ENCODE results near the gene TCF25.
"Not testable (repeated sequence)": the region's sequence is repeated elsewhere in the genome, so short reads cannot be mapped to it uniquely, and the experiment has no call there.

TCF25 gene

DNA sequence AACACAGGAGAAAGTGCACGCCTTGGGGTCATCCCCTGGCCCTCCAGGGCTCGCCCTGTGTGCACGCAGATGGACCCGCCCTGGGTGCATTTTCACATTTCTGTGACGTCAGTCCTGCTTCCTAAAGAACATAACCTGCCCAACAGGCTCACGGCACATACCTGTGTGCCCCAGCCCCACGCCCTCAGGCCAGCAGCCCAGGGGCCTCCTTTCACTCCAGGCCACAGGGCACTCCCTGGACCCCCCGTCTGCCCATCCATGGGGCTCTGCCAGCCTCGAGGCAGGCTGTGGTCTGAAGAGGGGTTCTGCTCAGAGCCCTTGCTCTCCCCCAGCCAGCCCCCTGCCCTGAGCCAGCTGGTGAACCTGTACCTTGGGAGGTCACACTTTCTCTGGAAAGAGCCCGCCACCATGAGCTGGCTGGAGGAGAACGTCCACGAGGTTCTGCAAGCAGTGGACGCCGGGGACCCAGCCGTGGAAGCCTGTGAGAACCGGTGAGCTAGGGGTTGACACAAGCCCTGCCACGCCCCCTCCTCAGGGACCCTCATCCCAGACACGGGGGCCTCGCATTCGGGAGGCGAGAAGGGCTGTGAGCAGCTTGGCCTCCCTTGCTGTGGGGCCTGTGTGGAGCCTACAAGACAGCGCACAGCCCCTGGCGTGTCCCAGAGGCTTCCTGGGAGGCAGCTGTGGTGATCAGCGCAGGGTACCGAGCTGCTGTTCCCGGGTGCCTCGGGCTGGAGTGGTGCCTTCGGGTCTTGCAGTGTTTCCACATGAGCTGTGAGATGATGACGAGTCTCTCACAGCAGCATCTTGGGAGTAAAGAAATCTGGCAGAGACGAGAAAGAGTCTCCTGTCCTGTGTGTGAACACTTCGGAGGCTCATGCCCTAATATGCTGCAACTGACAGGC, 31.5 kb downstream of the TCF25 start:
- H3K27ac Mint-ChIP-seq, result no peak overlapping the region
- no peaks in the 10 kb centered on the region for H3K9me3 Mint-ChIP-seq
- H3K4me3 Mint-ChIP-seq, result no peak overlapping the region
- H3K27me3 Mint-ChIP-seq, result no peaks in the 10 kb centered on the region
- ATAC-seq, result no peak
- peaks cover 56% of the 10 kb centered on the region for H3K36me3 Mint-ChIP-seq
- peaks cover 14% of the 10 kb centered on the region for H3K4me1 Mint-ChIP-seq

- H3K36me3 Mint-ChIP-seq, result peaks cover 59% of the 10 kb centered on the region
- no peak overlapping the region for H3K27ac Mint-ChIP-seq
- H3K4me3 Mint-ChIP-seq, result no peak overlapping the region
- no peak for ATAC-seq
- no peaks in the 10 kb centered on the region for H3K9me3 Mint-ChIP-seq
- H3K27me3 Mint-ChIP-seq, result no peaks in the 10 kb centered on the region
- H3K4me1 Mint-ChIP-seq, result peaks cover 21% of the 10 kb centered on the region
Measured at GRCh38 chr16:89905511-89906139, 32.2 kb downstream of the TCF25 start.

GRCh38 chr16:89906140-89907025, 33.0 kb downstream of the TCF25 start:
- no peaks in the 10 kb centered on the region for H3K27me3 Mint-ChIP-seq
- no peaks in the 10 kb centered on the region for H3K9me3 Mint-ChIP-seq
- H3K4me1 Mint-ChIP-seq, result peaks cover 24% of the 10 kb centered on the region
- H3K36me3 Mint-ChIP-seq, result peaks cover 60% of the 10 kb centered on the region
- no peak overlapping the region for H3K4me3 Mint-ChIP-seq
- no peak for ATAC-seq
- H3K27ac Mint-ChIP-seq, result no peak overlapping the region

DNA sequence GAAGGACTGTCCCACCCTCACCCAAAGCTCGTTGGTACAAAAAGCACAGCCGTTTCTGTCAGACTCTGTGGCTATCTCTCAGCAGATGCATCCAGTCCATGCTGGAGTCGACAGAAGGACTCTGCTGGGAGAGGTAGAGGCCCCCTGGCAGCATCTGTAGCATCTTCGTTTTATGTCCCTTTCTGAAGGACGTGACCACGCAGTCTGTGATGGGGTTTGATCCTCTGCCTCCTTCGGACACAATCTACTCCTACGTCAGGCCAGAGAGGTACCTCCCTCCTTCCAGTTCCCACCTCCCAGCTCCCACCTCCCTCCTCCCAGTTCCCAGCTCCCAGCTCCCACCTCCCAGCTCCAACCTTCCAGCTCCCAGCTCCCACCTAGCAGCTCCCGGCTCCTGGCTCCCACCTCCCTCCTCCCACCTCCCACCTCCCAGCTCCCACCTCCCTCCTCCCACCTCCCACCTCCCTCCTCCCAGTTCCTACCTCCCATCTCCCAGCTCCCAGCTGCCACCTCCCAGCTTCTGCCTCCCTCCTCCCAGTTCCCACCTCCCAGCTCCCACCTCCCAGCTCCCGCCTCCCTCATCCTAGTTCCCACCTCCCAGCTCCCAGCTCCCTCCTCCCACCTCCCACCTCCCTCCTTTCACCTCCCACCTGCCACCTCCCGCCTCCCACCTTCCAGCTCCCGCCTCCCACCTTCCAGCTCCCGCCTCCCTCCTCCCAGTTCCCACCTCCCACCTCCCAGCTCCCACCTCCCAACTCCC, 33.8 kb downstream of the TCF25 start:
- no peak overlapping the region for H3K27ac Mint-ChIP-seq
- ATAC-seq, result no peak
- H3K4me3 Mint-ChIP-seq, result no peak overlapping the region
- peaks cover 25% of the 10 kb centered on the region for H3K4me1 Mint-ChIP-seq
- H3K9me3 Mint-ChIP-seq, result no peaks in the 10 kb centered on the region
- peaks cover 68% of the 10 kb centered on the region for H3K36me3 Mint-ChIP-seq
- H3K27me3 Mint-ChIP-seq, result no peaks in the 10 kb centered on the region

- no peaks in the 10 kb centered on the region for H3K9me3 Mint-ChIP-seq
- peaks cover 73% of the 10 kb centered on the region for H3K36me3 Mint-ChIP-seq
- no peak overlapping the region for H3K4me3 Mint-ChIP-seq
- no peak for ATAC-seq
- no peaks in the 10 kb centered on the region for H3K27me3 Mint-ChIP-seq
- peak overlapping the region; percentile 63 for H3K27ac Mint-ChIP-seq
- H3K4me1 Mint-ChIP-seq, result peaks cover 25% of the 10 kb centered on the region
Measured at GRCh38 chr16:89908236-89908635, 34.8 kb downstream of the TCF25 start.

DNA sequence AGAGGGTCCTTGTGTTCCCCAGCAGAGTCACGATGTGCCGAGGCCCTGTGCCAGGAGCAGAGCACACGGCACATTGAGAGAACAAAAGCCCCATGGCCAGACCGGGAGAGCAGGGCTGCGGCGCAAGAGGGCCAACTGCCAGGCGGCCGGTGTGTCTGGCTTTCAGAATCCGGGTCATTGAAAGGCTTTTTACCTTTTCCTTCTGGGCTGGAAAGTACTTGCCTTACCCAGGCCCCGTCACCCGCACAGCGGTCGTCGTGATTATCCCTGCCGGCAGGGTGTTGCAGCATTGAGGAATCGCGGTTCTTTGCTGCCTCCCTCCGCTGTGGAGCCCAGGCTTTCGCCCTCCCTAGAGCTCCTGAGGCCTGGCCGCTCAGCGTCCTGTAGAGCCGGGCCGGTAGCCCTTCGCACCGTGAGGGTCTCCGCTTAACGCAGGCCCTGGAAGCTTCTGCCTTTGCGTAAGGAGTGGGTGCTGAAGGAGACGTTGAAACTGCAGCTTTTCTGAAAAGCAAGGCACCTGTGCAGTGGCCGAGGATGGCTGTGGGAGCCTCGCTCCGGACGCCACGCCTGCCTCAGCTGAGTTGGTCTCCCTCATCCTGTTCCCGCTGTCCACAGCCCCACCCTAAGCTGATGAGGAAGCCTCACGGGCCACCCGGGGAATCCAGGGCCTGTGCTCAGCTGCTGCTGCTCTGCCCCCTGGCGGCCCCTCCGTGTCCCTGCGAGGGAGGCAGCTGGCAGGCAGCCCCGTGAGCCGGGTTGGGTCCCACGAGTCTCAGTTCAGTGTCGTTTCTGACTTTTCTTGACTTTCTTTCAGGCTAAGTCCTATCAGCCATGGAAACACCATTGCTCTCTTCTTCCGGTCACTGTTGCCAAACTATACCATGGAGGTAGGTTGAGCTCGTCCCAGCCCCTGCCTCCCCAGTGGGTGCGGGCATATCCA, 36.7 kb downstream of the TCF25 start:
- H3K4me3 Mint-ChIP-seq, result no peak overlapping the region
- H3K27me3 Mint-ChIP-seq, result no peaks in the 10 kb centered on the region
- H3K27ac Mint-ChIP-seq, result no peak overlapping the region
- H3K36me3 Mint-ChIP-seq, result peaks cover 70% of the 10 kb centered on the region
- H3K4me1 Mint-ChIP-seq, result peaks cover 25% of the 10 kb centered on the region
- no peaks in the 10 kb centered on the region for H3K9me3 Mint-ChIP-seq
- peak; percentile 80 for ATAC-seq

DNA sequence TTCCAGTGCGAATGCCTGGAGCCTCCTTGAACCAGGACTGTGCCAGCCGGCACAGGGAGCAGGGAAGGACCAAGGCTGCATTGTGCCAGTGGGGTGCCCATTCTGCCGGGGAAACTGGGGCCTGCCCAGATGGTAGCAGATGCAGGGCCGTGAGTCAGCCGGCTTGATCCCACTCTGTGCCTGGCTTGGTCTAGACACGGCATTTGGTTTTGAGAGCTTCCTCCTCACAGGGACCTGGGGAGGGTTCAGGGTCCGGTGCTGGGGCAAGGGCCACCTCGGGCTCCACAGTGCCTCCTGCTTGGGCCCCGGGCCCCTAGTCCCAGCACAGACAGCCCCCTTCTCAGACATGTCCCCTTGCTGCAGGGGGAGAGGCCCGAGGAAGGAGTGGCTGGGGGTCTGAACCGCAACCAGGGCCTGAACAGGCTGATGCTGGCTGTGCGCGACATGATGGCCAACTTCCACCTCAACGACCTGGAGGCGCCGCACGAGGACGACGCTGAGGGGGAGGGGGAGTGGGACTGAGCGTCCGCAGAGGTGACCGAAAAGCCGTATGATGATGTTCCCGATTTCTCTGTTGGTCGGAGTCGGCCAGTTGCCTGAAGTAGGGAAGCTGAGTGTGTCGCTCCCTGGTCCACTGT, 37.4 kb downstream of the TCF25 start:
- no peak for ATAC-seq
- no peak overlapping the region for H3K27ac Mint-ChIP-seq

DNA sequence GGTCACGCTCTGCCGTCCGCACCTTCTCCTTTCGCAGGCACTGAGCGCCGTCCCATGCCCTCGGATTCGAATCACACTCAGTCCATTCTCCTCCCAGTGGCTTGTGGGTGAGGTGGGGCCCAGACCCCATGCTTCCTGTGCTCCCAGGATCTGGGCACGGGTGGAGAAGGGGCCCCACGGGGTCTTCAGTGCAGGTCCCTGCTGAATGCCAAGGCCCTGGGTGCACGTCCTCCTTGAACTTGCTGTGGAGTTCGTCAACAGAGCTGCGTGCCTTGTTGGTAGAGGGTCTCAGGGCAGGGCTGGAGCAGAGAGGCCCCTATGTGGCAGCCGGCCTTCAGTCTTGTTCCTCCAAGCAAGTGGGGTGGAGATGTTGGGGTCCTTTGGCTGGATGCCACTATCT, 38.0 kb downstream of the TCF25 start:
- H3K4me3 Mint-ChIP-seq, result no peak overlapping the region
- H3K4me1 Mint-ChIP-seq, result peaks cover 25% of the 10 kb centered on the region
- no peaks in the 10 kb centered on the region for H3K27me3 Mint-ChIP-seq
- ATAC-seq, result no peak
- H3K9me3 Mint-ChIP-seq, result no peaks in the 10 kb centered on the region
- no peak overlapping the region for H3K27ac Mint-ChIP-seq
- peaks cover 57% of the 10 kb centered on the region for H3K36me3 Mint-ChIP-seq

More for the DNA sequence above, 37.4 kb downstream of the TCF25 start:
- H3K27me3 Mint-ChIP-seq, result no peaks in the 10 kb centered on the region
- H3K36me3 Mint-ChIP-seq, result peaks cover 63% of the 10 kb centered on the region
- no peak overlapping the region for H3K4me3 Mint-ChIP-seq
- H3K9me3 Mint-ChIP-seq, result no peaks in the 10 kb centered on the region
- peaks cover 25% of the 10 kb centered on the region for H3K4me1 Mint-ChIP-seq

DNA sequence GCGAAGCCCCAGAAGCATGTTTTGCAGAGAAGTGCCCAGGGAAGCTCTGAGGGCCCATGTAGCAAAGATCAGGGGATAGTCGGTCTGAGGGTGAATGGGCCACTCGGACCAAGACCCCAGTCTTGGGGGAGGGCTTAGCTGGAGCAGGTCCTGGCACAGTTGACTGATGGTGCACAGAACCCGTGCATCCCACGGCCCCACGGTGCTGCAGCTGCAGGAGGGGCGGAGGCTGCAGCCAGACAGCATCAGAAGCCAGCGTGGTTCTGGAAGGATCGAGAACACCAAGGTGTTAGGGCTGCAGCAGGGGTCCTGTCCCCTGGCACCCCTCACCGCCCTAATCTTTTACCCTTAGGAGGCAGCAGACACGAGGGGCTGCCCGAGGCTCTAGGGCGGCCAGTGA, 38.8 kb downstream of the TCF25 start:
- H3K4me3 Mint-ChIP-seq, result no peak overlapping the region
- H3K9me3 Mint-ChIP-seq, result no peaks in the 10 kb centered on the region
- H3K27ac Mint-ChIP-seq, result no peak overlapping the region
- H3K27me3 Mint-ChIP-seq, result no peaks in the 10 kb centered on the region
- H3K36me3 Mint-ChIP-seq, result peaks cover 49% of the 10 kb centered on the region
- peaks cover 25% of the 10 kb centered on the region for H3K4me1 Mint-ChIP-seq
- ATAC-seq, result no peak

DNA sequence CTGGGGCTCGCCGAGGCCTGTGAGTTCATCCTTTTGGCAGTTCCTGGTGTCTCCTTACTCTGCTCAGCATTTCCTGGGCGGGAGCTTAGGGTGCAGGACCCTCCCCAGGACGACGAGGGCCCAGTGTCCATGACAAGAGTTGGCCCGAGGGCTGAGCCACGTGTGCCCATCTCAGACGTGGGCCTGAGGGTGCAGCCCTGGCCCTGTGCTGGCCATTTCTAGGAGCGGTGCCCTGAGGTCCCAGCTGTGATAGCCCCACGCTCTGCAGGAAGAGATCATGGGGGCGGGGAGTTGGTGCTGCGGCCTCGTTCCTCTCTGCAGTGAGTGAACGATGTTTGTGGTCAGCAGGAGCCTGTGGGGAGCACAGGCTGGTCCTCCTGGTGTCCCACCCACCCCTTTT, 39.2 kb downstream of the TCF25 start:
- no peaks in the 10 kb centered on the region for H3K27me3 Mint-ChIP-seq
- peaks cover 49% of the 10 kb centered on the region for H3K36me3 Mint-ChIP-seq
- no peaks in the 10 kb centered on the region for H3K9me3 Mint-ChIP-seq
- H3K27ac Mint-ChIP-seq, result no peak overlapping the region
- peaks cover 27% of the 10 kb centered on the region for H3K4me1 Mint-ChIP-seq
- H3K4me3 Mint-ChIP-seq, result no peak overlapping the region
- ATAC-seq, result no peak

DNA sequence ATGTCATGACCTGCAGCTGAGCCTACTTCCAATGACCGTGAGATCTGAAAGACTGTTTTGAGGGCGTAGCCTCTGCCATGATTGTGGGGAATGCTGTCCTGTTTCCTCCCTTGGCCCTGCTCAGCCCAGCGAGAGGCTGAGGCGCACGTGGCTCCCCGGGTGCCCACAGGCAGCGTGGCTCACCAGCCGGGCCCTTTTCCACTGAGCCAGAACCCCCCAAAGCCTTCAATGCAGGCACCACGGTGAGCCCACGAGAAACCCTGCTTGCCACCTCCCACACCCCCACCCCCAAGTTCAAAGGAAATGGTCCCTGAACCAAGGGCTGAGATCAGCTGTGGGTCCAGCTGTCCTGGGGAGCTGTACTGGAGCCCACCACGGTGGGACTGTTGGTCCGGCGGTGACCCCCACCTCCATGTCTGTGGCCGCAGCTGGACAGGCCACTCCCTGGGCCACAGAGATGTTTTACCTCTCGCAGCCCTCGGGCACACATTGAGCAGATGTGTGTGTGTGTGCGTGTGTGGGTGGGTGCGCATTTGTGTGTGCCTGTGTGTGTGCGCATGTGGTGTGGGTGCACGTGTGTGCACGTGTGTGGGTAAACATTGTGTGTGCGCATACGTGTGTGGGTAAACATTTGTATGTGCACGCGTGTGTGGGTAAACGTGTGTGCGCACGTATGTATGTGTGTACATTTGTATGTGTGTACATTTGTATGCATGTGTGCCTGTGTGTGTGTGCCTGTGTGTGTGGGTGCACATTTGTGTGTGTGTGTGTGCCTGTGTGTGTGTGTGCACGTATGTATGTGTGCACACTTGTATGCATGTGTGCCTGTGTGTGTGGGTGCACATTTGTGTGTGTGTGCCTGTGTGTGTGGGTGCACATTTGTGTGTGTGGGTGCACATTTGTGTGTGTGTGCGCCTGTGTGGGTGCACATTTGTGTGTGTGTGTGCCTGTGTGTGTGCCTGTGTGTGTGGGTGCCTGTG, 40.3 kb downstream of the TCF25 start:
- Mint-ChIP-seq H3K27me3 (peaks cover 5% of the 10 kb centered on the region), H3K27ac (no peak overlapping the region), H3K4me1 (peaks cover 33% of the 10 kb centered on the region), H3K4me3 (no peak overlapping the region), H3K9me3 (no peaks in the 10 kb centered on the region), H3K36me3 (peaks cover 40% of the 10 kb centered on the region)
- ATAC-seq, result no peak

- Mint-ChIP-seq H3K36me3 (peaks cover 30% of the 10 kb centered on the region), H3K4me1 (peaks cover 29% of the 10 kb centered on the region), H3K27me3 (peaks cover 16% of the 10 kb centered on the region)
- not testable (repeated sequence) for ATAC-seq, H3K27ac Mint-ChIP-seq, H3K9me3 Mint-ChIP-seq, H3K4me3 Mint-ChIP-seq
Measured at GRCh38 chr16:89914642-89915285, 41.4 kb downstream of the TCF25 start.
